H1 (cell line): ENCODE measurements around the gene OR2F2. TPM values are rescaled to one million over a fixed set of nuclear protein-coding genes. Genes with fewer than 3 reads are reported as not detected.

Experiments
- CTCF ChIA-PET: fragments of 300-600 bp; sonication (Branson Sonifier 250); formaldehyde crosslinking; loops from one replicate; lab custom pipeline; 2021; ENCODE audit not compliant: partially characterized antibody; lab: Charles Lee
- POLR2A ChIA-PET: fragments of 300-600 bp; sonication (Branson Sonifier 250); formaldehyde crosslinking; loops from one replicate; lab custom pipeline; 2021; ENCODE audit warnings: inconsistent platforms; ENCODE audit not compliant: partially characterized antibody; lab: Charles Lee
- DNase-seq, 2 experiments: peaks; one replicate each; pipeline versions ENCODE4 v3.0.0 to v3.0.0-alpha.2; 2010 to 2022; ENCODE audit warnings: low spot score in 2 of 2, low read depth in 1 of 2, mixed read lengths in 1 of 2
- FAIRE-seq: peaks from 2 replicates; lab custom pipeline; 2011; peaks lifted over from hg19 to GRCh38; lab: Jason Lieb, UNC
- H2AFZ ChIP-seq: 2 replicates; pipeline ENCODE4 v1.8.1; 2012; ENCODE audit warnings: low read length, inconsistent platforms
- H2AK5ac ChIP-seq: 2 replicates; pipeline ENCODE4 v1.6.1; 2013; ENCODE audit warnings: low read depth, low read length
- H2BK120ac ChIP-seq: replicated peaks from 2 replicates; pipeline ENCODE3; 2013; ENCODE audit warnings: low read depth, low read length, inconsistent platforms
- H2BK12ac ChIP-seq: 2 replicates; pipeline ENCODE4 v1.6.1; 2013; ENCODE audit warnings: low read depth, low read length
- H2BK15ac ChIP-seq: 2 replicates; pipeline ENCODE4 v1.6.1; 2013; ENCODE audit warnings: low read length
- H2BK20ac ChIP-seq: 2 replicates; pipeline ENCODE4 v1.6.1; 2013; ENCODE audit warnings: low read length
- H2BK5ac ChIP-seq: 2 replicates; pipeline ENCODE4 v1.6.1; 2013; ENCODE audit warnings: low read depth, low read length
- H3K14ac ChIP-seq: 2 replicates; pipeline ENCODE4 v1.6.1; 2013; ENCODE audit warnings: inconsistent platforms; ENCODE audit not compliant: insufficient read length
- H3K18ac ChIP-seq: 2 replicates; pipeline ENCODE4 v1.6.1; 2013; ENCODE audit warnings: low read length; ENCODE audit errors: extremely low read depth
- H3K23ac ChIP-seq: 2 replicates; pipeline ENCODE4 v1.6.1; 2013; ENCODE audit warnings: inconsistent platforms; ENCODE audit not compliant: insufficient read length
- H3K23me2 ChIP-seq: 2 replicates; pipeline ENCODE4 v1.6.1; 2013; ENCODE audit warnings: low read depth, low read length
- H3K27ac ChIP-seq: 2 replicates; pipeline ENCODE4 v1.6.1; 2011; ENCODE audit warnings: low read depth, low read length, inconsistent platforms
- H3K27me3 ChIP-seq, 4 experiments: replicated peaks in 1 of 4; 1 replicate in 1 of 4; 2 replicates in 3 of 4; pipeline versions ENCODE4 v1.6.1 to v1.8.1; 2011 to 2013; ENCODE audit warnings: low read length in 3 of 4, mild to moderate bottlenecking in 3 of 4, inconsistent platforms in 2 of 4, mixed read lengths in 2 of 4, moderate library complexity in 1 of 4; ENCODE audit not compliant: control insufficient read depth in 3 of 4, insufficient read depth in 3 of 4; ENCODE audit errors: extremely low read depth in 1 of 4
- H3K36me3 ChIP-seq, 4 experiments: 2 replicates each; pipeline versions ENCODE4 v1.6.1 to v1.8.1; 2011 to 2013; ENCODE audit warnings: mild to moderate bottlenecking in 4 of 4, low read length in 3 of 4, moderate library complexity in 2 of 4, control low read depth in 1 of 4, inconsistent platforms in 1 of 4; ENCODE audit not compliant: insufficient read depth in 4 of 4, control insufficient read depth in 2 of 4
- H3K4ac ChIP-seq: replicated peaks from 2 replicates; pipeline ENCODE3; 2013; ENCODE audit warnings: low read length, low read depth, mixed read lengths, inconsistent platforms; ENCODE audit not compliant: insufficient read length
- H3K4me1 ChIP-seq, 4 experiments: replicated peaks in 1 of 4; 1 replicate in 1 of 4; 2 replicates in 3 of 4; pipeline versions ENCODE4 v1.6.1 to v1.8.1; 2011 to 2013; ENCODE audit warnings: low read length in 3 of 4, inconsistent platforms in 2 of 4, mixed read lengths in 1 of 4; ENCODE audit not compliant: insufficient read depth in 4 of 4, control insufficient read depth in 3 of 4
- H3K4me2 ChIP-seq, 2 experiments: 2 replicates each; pipeline versions ENCODE4 v1.6.1 to v1.8.1; 2011 to 2013; ENCODE audit warnings: low read depth in 2 of 2, low read length in 2 of 2, control low read depth in 1 of 2, inconsistent platforms in 1 of 2, mild to moderate bottlenecking in 1 of 2; ENCODE audit not compliant: insufficient read depth in 1 of 2
- H3K4me3 ChIP-seq, 4 experiments: fragments of 200-600, 300-600 bp in 1 of 4; sonication (generic), shearing (Covaris generic), sonication (Bioruptor Twin) in 1 of 4; 2 replicates each; pipeline versions ENCODE4 v1.5.1 to v1.8.1; 2011 to 2016; ENCODE audit warnings: low read length in 4 of 4, low read depth in 3 of 4, control low read depth in 2 of 4, inconsistent platforms in 2 of 4, mild to moderate bottlenecking in 2 of 4, mixed read lengths in 1 of 4, moderate library complexity in 1 of 4; ENCODE audit not compliant: insufficient read depth in 2 of 4; ENCODE audit errors: extremely low read depth in 1 of 4
- H3K56ac ChIP-seq: replicated peaks from 2 replicates; pipeline ENCODE3; 2013; ENCODE audit warnings: low read depth, mild to moderate bottlenecking, mixed read lengths, low read length, inconsistent platforms; ENCODE audit not compliant: insufficient read length
- H3K79me1 ChIP-seq: 2 replicates; pipeline ENCODE4 v1.6.1; 2013; ENCODE audit warnings: low read depth, low read length, control low read depth
- H3K79me2 ChIP-seq, 2 experiments: 2 replicates each; pipeline versions ENCODE4 v1.6.1 to v1.8.1; 2012 to 2013; ENCODE audit warnings: low read length in 2 of 2, mild to moderate bottlenecking in 2 of 2, inconsistent platforms in 1 of 2; ENCODE audit not compliant: insufficient read depth in 2 of 2, control insufficient read depth in 1 of 2
- H3K9ac ChIP-seq, 4 experiments: replicated peaks in 1 of 4; 1 replicate in 1 of 4; 2 replicates in 3 of 4; pipeline versions ENCODE4 v1.6.1 to v1.8.1; 2011 to 2013; ENCODE audit warnings: low read depth in 3 of 4, low read length in 3 of 4, control low read depth in 2 of 4, mild to moderate bottlenecking in 2 of 4, moderate library complexity in 2 of 4, inconsistent platforms in 1 of 4; ENCODE audit errors: extremely low read depth in 1 of 4
- H3K9me3 ChIP-seq, 2 experiments: 2 replicates each; pipeline versions ENCODE4 v1.6.1 to v1.8.1; 2012 to 2013; ENCODE audit warnings: mild to moderate bottlenecking in 2 of 2, moderate library complexity in 2 of 2, control low read depth in 1 of 2, inconsistent platforms in 1 of 2, low read depth in 1 of 2, low read length in 1 of 2, mixed read lengths in 1 of 2; ENCODE audit not compliant: insufficient read depth in 2 of 2
- H4K20me1 ChIP-seq, 2 experiments: replicated peaks in 1 of 2; 2 replicates each; pipeline versions ENCODE3 to v1.8.1; 2011 to 2013; ENCODE audit warnings: inconsistent platforms in 2 of 2, low read length in 2 of 2, mild to moderate bottlenecking in 1 of 2; ENCODE audit not compliant: insufficient read depth in 2 of 2, control insufficient read depth in 1 of 2
- H4K5ac ChIP-seq: 2 replicates; pipeline ENCODE4 v1.6.1; 2013; ENCODE audit warnings: low read length, low read depth, mixed read lengths, inconsistent platforms; ENCODE audit not compliant: insufficient read length
- H4K8ac ChIP-seq: 2 replicates; pipeline ENCODE4 v1.8.0; 2013; ENCODE audit warnings: mild to moderate bottlenecking, moderate library complexity, low read length, inconsistent platforms; ENCODE audit not compliant: insufficient read depth; ENCODE audit errors: extremely low read depth
- H4K91ac ChIP-seq: replicated peaks from 2 replicates; pipeline ENCODE3; 2013; ENCODE audit warnings: low read length, mixed read lengths, inconsistent platforms; ENCODE audit not compliant: insufficient read length
- BRCA1 ChIP-seq: IDR thresholded peaks from 2 replicates; pipeline ENCODE4 v1.6.1; 2012; ENCODE audit warnings: low read depth, low read length, improper control_type of control experiment
- CBX8 ChIP-seq: fragments of 300-800, 300-1000 bp; sonication (generic); IDR thresholded peaks from 2 replicates; pipeline ENCODE4 v1.7.1; 2016; ENCODE audit warnings: low read depth, low read length, borderline replicate concordance
- CHD2 ChIP-seq: IDR thresholded peaks from 2 replicates; pipeline ENCODE4 v1.6.1; 2012; ENCODE audit warnings: low read length, improper control_type of control experiment
- GABPA ChIP-seq: IDR thresholded peaks from 2 replicates; pipeline ENCODE4 v1.6.1; 2011; ENCODE audit warnings: mild to moderate bottlenecking, low read length, moderate library complexity, borderline replicate concordance; ENCODE audit not compliant: insufficient read depth
- HDAC2 ChIP-seq, 2 experiments: fragments of 300-600 bp in 1 of 2; sonication (generic) in 1 of 2; IDR thresholded peaks; 2 replicates each; pipeline ENCODE4 v1.6.1; 2011 to 2012; ENCODE audit warnings: low read depth in 2 of 2, low read length in 2 of 2, mild to moderate bottlenecking in 2 of 2, moderate library complexity in 2 of 2, borderline replicate concordance in 1 of 2, inconsistent platforms in 1 of 2
- JUN ChIP-seq: IDR thresholded peaks from 2 replicates; pipeline ENCODE4 v1.6.1; 2011; ENCODE audit warnings: low read depth, mild to moderate bottlenecking, improper control_type of control experiment, low read length
- NANOG ChIP-seq: IDR thresholded peaks from 2 replicates; pipeline ENCODE4 v1.6.1; 2011; ENCODE audit warnings: low read length, low read depth, mild to moderate bottlenecking, inconsistent platforms; ENCODE audit not compliant: insufficient read depth, poor library complexity, severe bottlenecking
- SIX5 ChIP-seq: IDR thresholded peaks from 2 replicates; pipeline ENCODE4 v1.6.1; 2011; ENCODE audit warnings: mild to moderate bottlenecking, low read depth, low read length
- SP1 ChIP-seq: IDR thresholded peaks from 2 replicates; pipeline ENCODE4 v1.6.1; 2011; ENCODE audit warnings: low read depth, low read length
- YY1 ChIP-seq: IDR thresholded peaks from 2 replicates; pipeline ENCODE4 v1.6.1; 2011; ENCODE audit warnings: low read depth, mild to moderate bottlenecking, low read length
- WGBS, 2 experiments: shearing (Covaris generic) in 1 of 2; methylation state at CpG; one replicate each; pipeline versions ENCODE4 v1.1.6 to v1.1.7; 2013 to 2015; ENCODE audit warnings: low lambda C conversion rate in 2 of 2, mixed read lengths in 2 of 2, inconsistent platforms in 1 of 2, low coverage in 1 of 2, missing lambda C conversion rate in 1 of 2; ENCODE audit not compliant: insufficient replicate concordance in 2 of 2, insufficient coverage in 1 of 2, insufficient read length in 1 of 2; ENCODE audit errors: extremely low coverage in 1 of 2, missing lambda C conversion rate in 1 of 2; 5-methylcytosine and 5-hydroxymethylcytosine counted together
- polyA plus RNA-seq, 7 experiments: library from polyadenylated mRNA; depleted of rRNA in 3 of 7; stranded (reverse) in 5 of 7; unstranded in 2 of 7; fragments of >200 nt in 5 of 7; fragments of 200-250 nt in 2 of 7; gene quantifications; 1 replicate in 5 of 7; 2 replicates in 1 of 7; 4 replicates in 1 of 7; pipeline versions ENCODE4 v1.2.1 to v1.2.3, GENCODE V29; 2011 to 2013; ENCODE audit warnings: missing spikeins in 2 of 7, mixed read lengths in 2 of 7
- total RNA-seq: library from RNA; stranded (reverse); fragmentation: NEBNext Ultra II Directional; extraction: Animal tissue kit (Norgen Biotek cat#: 25700); gene quantifications from 2 replicates; pipeline ENCODE4 v1.2.1, GENCODE V29; 2021

The OR2F2 gene
- total and polyA plus RNA-seq, 2 of the 8 experiments (the other 6 are each of a cell fraction or from before 2014, with no cell fraction given) = not detected

GRCh38 chr7:143947111-143947510, 12.1 kb downstream of the OR2F2 start:
- CTCF ChIA-PET = no interaction called here
- H3K4me3 ChIP-seq = no peak overlapping the region

More at GRCh38 chr7:143947111-143947510, 12.1 kb downstream of the OR2F2 start:
- H3K9me3 ChIP-seq = no peaks in the 10 kb centered on the region
- no peak overlapping the region for H4K91ac ChIP-seq
- H3K14ac ChIP-seq = no peak overlapping the region
- no peak overlapping the region for H3K56ac ChIP-seq
- H2BK120ac ChIP-seq = no peak overlapping the region
- no peak overlapping the region for H3K23ac ChIP-seq
- H3K36me3 ChIP-seq = no peaks in the 10 kb centered on the region
- no peaks in the 10 kb centered on the region for H3K79me2 ChIP-seq
- no peak overlapping the region for H3K4ac ChIP-seq
- FAIRE-seq = no peak
- DNase-seq = no peak
- H2BK20ac ChIP-seq = no peak overlapping the region
- H3K27ac ChIP-seq = no peak overlapping the region
- H3K9ac ChIP-seq = no peak overlapping the region
- H4K20me1 ChIP-seq = no peaks in the 10 kb centered on the region
- H4K8ac ChIP-seq = no peak overlapping the region
- no peak overlapping the region for H3K4me2 ChIP-seq
- no peak overlapping the region for H2BK15ac ChIP-seq
- no peaks in the 10 kb centered on the region for H3K4me1 ChIP-seq
- H3K18ac ChIP-seq = no peak overlapping the region
- H3K23me2 ChIP-seq = no peaks in the 10 kb centered on the region; the same call in 1 of the 2 replicates
- H3K27me3 ChIP-seq = no peaks in the 10 kb centered on the region
- no peaks in the 10 kb centered on the region for H3K79me1 ChIP-seq
- WGBS, 2 experiments = 76% methylated on average over 2 of the region's 2 CpGs; no CpG with 5 or more reads in 1 of the 2 experiments
- H2BK12ac ChIP-seq = no peak overlapping the region
- H2AK5ac ChIP-seq = no peak overlapping the region
- H2BK5ac ChIP-seq = no peak overlapping the region
- H2AFZ ChIP-seq = no peak overlapping the region
- POLR2A ChIA-PET = no interaction called here
- TF ChIP-seq HDAC2 (IDR thresholded peaks at IDR 0.05; ENCODE audit: borderline replicate concordance in 1 of 2, low read depth in 2 of 2, low read length in 2 of 2) (no peak), CBX8 (no peak), GABPA (no peak), YY1 (no peak), SIX5 (no peak), BRCA1 (no peak), NANOG (no peak), CHD2 (no peak), JUN (no peak), SP1 (no peak)
- no peak overlapping the region for H4K5ac ChIP-seq
